Forelimb muscle (tissue), 1 donor: ENCODE measurements around the gene NKX2-3. TPM values are rescaled to one million over a fixed set of nuclear protein-coding genes. Genes with fewer than 3 reads are reported as not detected.

Experiments used
- DNase-seq: peaks from one replicate; pipeline ENCODE4 v3.0.0-alpha.2; 2013; ENCODE audit warnings: low read depth
- polyA plus RNA-seq: library from polyadenylated mRNA; unstranded; fragments of 120-200 nt; gene quantifications from one replicate; pipeline ENCODE4 v1.2.1, GENCODE V29; 2013; ENCODE audit not compliant: insufficient read length

The NKX2-3 gene
- polyA plus RNA-seq, 1 donor: 1.2 TPM

DNA sequence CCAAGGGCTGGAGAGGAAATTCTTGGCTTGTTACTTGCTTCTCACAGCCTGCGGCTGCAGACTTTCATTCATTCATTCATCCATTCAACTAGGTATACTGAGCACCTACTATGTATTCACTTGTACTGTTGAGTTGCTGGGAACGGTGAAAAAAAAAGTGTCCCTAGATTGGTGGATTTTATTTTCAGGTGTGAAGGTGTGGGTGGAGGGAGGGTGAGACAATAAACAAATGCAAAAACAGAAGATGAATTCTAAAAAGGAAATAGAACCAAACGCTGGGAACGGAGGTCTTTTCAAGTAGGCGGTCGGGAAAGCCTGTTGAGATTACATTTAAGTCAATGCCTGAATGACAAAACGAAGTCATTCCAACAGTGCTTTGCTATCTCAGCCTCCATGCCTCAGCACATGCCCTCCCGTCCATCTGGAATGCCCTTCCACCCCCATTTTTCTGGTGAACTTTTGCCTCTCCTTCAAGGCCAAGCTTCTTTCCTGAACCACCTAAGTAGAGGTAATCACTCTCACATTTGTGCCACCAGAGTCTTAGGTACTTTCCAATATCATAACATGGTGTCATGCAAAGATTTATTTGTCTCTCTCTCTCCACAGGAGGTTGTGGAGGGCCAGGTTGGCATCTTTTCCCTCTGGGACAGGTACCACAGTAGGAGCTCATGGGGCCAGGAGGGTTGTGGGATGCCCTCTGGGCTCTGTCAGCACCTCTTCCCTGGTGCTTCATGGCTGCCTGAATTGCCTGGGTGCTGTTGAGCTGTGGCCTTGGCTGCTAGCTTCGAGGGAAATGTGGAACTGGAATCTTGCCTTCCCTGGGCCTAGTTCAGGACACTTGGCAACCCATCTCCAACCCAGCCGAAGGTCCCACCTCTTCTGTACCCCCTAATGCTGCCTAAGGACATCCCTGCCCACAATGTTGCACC lies 5.5 kb downstream of the NKX2-3 start:
- no peak for DNase-seq

DNA sequence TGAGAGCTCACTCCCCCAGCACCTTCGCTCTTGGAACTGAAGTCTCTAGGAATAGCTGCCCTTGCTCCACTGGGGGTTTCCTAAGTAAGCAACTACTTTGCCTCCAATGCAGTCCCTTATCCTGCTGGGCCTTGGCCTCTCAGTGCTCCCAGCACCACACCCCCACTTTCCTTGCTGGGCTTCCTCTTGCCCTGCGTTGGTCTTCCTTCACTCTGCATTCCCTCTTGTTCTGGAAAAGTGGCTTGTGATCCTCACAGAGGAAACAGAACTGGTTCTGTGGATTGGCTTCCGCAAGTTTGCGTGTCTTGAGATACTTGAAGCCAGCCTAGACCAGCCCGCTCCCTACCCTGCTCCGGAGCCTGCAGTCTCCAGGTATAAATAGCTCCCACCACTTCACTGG lies 6.4 kb downstream of the NKX2-3 start:
- DNase-seq: no peak

GRCh38 chr10:99539820-99540219 lies 7.1 kb downstream of the NKX2-3 start:
- DNase-seq: no peak

GRCh38 chr10:99540306-99540656 lies 7.5 kb downstream of the NKX2-3 start:
- DNase-seq: no peak

- DNase-seq: no peak
Measured at GRCh38 chr10:99540657-99541531, 8.2 kb downstream of the NKX2-3 start.

DNA sequence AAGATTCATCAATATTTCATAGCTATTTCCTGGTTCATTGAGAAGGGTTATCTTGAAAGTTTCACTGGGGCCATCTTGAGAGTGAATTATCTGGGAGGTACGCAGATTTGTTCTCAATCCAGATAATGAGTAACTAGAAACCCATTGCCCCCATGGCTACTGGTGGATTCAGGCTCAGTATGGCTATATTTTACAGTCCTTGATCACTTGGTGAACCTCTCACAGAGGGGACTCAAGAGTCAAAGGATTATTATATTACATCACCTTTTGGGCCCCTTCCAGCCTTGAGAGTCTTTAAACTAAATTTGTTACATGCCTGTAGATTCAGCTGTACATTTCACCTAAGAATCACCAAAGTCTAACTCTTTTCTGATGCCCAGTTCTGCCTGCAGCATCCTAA lies 11.6 kb downstream of the NKX2-3 start:
- DNase-seq: no peak

DNA sequence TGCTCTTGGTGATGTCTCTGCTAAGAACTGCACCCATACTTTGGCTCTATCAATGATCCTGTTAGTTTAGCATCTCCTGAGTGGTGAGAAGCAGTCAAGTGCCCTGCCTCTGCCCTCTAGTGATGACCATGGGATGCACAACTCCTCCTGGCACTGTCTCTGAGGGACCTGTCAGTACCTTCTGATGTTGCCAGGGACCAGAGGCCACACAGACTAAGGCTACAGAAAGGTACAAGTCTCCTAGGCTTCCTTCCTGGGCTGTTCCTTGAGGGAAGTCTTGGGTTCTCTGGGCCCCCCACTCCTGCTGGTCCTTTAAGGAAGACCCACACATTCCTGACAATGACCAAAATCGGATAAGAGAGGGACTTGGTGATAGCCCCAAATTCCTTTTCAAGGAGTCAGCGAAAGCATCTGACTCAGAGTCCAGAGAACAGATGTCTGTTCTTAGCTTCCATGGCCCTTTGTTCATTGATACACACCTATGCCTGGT lies 15.3 kb downstream of the NKX2-3 start:
- no peak for DNase-seq

DNA sequence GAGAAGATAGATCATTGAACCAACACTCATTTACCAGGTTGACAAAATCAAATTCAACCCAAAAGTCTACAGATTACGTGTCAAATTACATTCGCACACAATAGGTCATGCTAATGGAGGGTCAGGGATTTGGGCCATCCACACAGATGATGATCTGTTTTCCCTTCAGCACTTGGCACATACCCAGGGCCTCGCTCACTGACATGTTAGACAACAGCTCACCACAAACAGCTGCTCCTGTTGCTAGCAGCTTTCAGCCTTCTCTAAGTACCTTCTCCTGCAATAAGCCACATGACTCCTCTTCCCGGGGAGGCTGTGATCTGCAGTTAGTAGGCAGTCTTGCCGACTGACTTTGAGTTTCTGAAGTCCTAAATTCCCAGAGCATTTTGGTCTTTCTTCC lies 18.4 kb downstream of the NKX2-3 start:
- no peak for DNase-seq

GRCh38 chr10:99551616-99552015 lies 18.9 kb downstream of the NKX2-3 start:
- DNase-seq: no peak

DNA sequence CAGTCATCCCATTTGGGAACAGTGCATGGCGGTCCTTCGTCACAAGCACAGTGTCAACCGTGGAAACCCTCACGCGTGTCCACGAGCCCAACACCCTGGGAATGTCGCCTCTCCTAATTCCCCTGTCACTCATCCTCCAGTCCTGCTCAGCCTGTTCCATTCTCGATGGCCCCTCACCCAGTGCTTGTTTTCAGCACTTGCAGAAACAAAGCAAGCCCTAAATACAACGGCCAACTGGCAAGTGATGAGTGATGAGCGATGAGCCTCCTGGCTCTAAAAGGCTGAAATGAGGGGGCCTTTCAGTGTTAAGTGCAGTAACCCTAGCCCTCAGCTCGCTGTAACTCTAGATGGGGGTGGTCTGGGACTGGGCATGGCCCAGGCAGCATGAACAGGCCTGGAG lies 22.6 kb downstream of the NKX2-3 start:
- DNase-seq: no peak

- no peak for DNase-seq
Measured at GRCh38 chr10:99555825-99556523, 23.2 kb downstream of the NKX2-3 start.

GRCh38 chr10:99557044-99557443 lies 24.3 kb downstream of the NKX2-3 start:
- DNase-seq: no peak

DNA sequence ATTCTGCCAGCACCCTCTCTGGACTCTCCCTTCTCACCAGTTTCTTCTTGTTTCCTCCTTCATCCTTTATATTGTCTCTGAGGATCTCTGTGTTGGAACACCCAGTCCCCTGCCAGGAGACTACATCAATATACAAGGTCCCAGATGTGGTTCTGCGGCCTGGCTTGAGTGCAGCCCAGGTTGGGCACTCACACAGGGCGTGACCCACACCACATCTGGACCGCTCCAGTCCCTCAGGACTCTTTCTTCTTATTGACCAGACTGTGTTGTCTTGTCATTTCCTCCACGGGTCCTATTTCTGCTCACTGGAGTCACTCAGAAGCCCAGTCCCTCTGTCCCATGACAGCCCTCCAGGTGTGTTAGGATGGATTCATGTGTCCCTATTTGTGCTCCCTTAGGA lies 26.0 kb downstream of the NKX2-3 start:
- no peak for DNase-seq

- DNase-seq: no peak
Measured at GRCh38 chr10:99560277-99561126, 27.8 kb downstream of the NKX2-3 start.

DNA sequence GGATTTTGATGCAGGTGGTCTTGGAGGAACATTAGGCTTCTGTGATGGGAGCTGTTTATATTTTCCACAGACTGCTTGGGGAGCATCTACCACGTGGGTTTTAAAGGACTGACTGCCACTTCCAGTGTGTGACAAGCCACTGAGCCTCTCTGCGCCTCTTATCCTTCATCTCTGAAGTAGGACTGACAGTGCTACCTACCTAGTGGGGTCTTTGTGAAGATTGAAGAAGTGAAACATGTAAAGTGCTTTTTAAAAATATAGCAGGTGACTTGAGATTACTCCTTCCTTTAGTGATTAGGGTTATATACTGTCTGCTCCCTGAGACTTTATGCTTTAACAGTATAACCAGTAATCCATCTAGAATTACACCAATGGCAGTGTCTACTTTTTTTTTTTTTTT lies 29.9 kb downstream of the NKX2-3 start:
- no peak for DNase-seq

DNA sequence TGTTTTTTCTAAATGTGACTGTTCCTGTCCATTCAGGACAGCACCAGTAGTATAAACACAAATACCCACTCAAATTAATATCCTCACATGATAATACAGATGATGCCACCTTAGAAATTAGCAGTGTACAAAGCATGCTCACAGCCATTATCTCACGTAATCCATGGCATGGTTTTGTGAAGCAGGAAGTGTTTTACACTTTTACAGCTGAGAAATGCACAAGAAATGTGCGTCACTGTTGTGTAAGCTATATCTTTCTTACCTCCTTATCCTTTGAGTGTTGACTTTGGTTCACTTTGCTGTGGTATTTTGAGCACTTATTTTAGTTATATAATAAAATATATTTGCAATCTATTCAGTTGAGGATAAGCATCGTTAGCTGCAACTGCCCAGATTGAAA lies 31.6 kb downstream of the NKX2-3 start:
- no peak for DNase-seq

DNA sequence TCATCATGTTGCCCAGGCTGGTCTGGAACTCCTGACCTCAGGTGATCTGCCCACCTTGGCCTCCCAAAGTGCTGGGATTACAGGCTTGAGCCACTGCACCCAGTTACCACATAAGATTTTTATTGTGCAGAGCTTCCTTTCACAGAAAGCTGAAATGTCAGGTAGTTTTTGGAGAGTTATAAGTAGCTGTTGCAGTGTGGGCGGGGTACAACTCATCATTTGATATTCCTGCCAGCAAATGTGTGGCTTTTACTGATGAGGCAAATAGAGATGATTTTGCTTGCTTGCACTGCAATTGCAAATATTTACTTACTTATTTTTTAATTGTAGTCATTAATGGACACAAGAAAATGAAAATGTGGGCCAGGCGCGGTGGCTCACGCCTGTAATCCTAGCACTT lies 32.4 kb downstream of the NKX2-3 start:
- no peak for DNase-seq

GRCh38 chr10:99569253-99569939 lies 36.7 kb downstream of the NKX2-3 start:
- no peak for DNase-seq

- no peak for DNase-seq
Measured at GRCh38 chr10:99569961-99570360, 37.2 kb downstream of the NKX2-3 start.

- no peak for DNase-seq
Measured at GRCh38 chr10:99571816-99572215, 39.1 kb downstream of the NKX2-3 start.
